Liver (tissue), 3 donors: Measurements from ENCODE around the gene NUP93.

Experiments used
- HNF4A ChIP-seq, 2 donors: conservative IDR thresholded peaks; 2 replicates each; pipeline ENCODE4 v1.6.1; 2016; ENCODE audit warnings: antibody characterized with exemption in 2 of 2, mild to moderate bottlenecking in 2 of 2
- RAD21 ChIP-seq, 2 donors: IDR thresholded peaks; 2 replicates each; pipeline ENCODE4 v1.6.1; 2016; ENCODE audit warnings: antibody characterized with exemption in 2 of 2, mild to moderate bottlenecking in 2 of 2
- RXRA ChIP-seq, 2 donors: IDR thresholded peaks; 2 replicates each; pipeline ENCODE4 v1.6.1; 2017 to 2018; ENCODE audit warnings: antibody characterized with exemption in 2 of 2, mild to moderate bottlenecking in 1 of 2
- TF ChIP-seq, protein P1 (sequence below): fragments of 150-350 bp; IDR thresholded peaks from 2 replicates; pipeline ENCODE4 v1.5.1; 2017; ENCODE audit warnings: improper control_type of control experiment, low read depth, low read length; ENCODE audit not compliant: missing input control
- TF ChIP-seq, protein P2 (sequence below): IDR thresholded peaks from 2 replicates; pipeline ENCODE4 v1.6.1; 2016; ENCODE audit warnings: antibody characterized with exemption, mild to moderate bottlenecking
- donor health status: healthy.
- donor health status: healthy.

DNA sequence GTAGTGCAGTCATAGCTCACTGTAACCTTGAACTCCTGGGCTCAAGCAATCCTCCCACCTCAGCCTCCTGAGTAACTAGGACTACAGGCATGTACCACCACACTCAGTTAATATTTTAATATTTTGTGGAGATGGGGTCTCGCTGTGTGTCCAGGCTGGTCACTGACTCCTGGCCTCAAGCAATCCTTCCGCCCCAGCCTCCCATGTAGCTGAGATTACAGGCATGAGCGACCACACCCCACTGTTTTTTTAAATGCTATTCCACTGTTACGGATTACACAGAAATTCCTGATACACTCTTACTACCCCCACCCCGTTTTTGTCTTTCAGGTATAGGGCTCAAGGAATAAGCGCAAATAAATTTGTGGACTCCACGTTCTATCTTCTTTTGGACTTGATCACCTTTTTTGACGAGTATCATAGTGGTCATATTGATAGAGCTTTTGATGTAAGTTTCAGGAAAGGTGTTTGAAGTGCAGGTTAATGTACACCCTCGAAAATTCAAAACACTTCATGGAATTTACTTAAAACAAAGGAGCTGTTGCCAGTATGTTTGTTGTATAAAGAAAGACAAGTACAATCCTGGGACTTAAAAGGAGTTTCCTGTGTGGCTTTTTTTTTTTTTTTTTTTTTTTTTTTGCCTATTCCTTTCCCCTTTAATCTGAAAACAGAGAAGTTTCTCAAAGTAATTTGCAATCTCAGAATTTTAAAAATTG, 108.9 kb downstream of the NUP93 start:
- TF ChIP-seq, protein P1, sequence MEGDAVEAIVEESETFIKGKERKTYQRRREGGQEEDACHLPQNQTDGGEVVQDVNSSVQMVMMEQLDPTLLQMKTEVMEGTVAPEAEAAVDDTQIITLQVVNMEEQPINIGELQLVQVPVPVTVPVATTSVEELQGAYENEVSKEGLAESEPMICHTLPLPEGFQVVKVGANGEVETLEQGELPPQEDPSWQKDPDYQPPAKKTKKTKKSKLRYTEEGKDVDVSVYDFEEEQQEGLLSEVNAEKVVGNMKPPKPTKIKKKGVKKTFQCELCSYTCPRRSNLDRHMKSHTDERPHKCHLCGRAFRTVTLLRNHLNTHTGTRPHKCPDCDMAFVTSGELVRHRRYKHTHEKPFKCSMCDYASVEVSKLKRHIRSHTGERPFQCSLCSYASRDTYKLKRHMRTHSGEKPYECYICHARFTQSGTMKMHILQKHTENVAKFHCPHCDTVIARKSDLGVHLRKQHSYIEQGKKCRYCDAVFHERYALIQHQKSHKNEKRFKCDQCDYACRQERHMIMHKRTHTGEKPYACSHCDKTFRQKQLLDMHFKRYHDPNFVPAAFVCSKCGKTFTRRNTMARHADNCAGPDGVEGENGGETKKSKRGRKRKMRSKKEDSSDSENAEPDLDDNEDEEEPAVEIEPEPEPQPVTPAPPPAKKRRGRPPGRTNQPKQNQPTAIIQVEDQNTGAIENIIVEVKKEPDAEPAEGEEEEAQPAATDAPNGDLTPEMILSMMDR = no peak
- no peak for TF ChIP-seq RAD21 (IDR thresholded peaks at IDR 0.05)
- TF ChIP-seq RXRA (IDR thresholded peaks at IDR 0.05) = no peak
- no peak for TF ChIP-seq HNF4A (conservative IDR thresholded peaks at IDR 0.05)
- TF ChIP-seq, protein P2, sequence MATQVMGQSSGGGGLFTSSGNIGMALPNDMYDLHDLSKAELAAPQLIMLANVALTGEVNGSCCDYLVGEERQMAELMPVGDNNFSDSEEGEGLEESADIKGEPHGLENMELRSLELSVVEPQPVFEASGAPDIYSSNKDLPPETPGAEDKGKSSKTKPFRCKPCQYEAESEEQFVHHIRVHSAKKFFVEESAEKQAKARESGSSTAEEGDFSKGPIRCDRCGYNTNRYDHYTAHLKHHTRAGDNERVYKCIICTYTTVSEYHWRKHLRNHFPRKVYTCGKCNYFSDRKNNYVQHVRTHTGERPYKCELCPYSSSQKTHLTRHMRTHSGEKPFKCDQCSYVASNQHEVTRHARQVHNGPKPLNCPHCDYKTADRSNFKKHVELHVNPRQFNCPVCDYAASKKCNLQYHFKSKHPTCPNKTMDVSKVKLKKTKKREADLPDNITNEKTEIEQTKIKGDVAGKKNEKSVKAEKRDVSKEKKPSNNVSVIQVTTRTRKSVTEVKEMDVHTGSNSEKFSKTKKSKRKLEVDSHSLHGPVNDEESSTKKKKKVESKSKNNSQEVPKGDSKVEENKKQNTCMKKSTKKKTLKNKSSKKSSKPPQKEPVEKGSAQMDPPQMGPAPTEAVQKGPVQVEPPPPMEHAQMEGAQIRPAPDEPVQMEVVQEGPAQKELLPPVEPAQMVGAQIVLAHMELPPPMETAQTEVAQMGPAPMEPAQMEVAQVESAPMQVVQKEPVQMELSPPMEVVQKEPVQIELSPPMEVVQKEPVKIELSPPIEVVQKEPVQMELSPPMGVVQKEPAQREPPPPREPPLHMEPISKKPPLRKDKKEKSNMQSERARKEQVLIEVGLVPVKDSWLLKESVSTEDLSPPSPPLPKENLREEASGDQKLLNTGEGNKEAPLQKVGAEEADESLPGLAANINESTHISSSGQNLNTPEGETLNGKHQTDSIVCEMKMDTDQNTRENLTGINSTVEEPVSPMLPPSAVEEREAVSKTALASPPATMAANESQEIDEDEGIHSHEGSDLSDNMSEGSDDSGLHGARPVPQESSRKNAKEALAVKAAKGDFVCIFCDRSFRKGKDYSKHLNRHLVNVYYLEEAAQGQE = no peak
